Activated CD4-positive, alpha-beta T cell treated with anti-CD3 and anti-CD28 coated beads, Interleukin-2, amount 50 U/mL, for 16 hours (primary cell): ENCODE measurements around the gene LIPG.

Experiments used
- DNase-seq: peaks from one replicate; pipeline ENCODE4 v3.0.0-alpha.2; 2020

Gene LIPG

GRCh38 chr18:49645196-49645595 lies 83.3 kb downstream of the LIPG start:
- DNase-seq: no peak

DNA sequence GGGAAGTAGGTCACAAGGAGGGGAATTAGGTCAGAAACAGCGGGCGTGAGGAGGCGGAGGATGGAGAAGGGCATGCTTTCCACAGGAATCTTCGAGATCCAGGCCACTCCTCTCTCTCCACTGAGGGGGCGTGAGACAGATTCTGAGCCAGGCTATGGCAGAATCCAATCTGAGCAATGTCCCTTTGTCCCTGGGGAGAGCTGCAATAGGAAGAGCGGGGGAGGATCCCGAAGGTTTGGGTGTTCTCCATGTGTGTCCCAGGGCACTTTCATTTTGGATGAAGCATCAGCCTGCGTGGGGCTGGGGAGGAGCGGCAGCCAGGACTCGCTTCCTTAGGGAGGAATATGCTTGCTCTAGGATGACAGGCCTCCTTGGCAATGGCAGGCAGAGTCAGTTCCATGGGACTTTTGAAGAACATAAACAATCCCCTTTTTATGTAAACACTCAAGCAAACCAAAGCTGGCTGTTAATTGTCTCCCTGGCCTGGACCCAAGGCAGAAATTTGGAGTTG lies 84.0 kb downstream of the LIPG start:
- no peak for DNase-seq

DNA sequence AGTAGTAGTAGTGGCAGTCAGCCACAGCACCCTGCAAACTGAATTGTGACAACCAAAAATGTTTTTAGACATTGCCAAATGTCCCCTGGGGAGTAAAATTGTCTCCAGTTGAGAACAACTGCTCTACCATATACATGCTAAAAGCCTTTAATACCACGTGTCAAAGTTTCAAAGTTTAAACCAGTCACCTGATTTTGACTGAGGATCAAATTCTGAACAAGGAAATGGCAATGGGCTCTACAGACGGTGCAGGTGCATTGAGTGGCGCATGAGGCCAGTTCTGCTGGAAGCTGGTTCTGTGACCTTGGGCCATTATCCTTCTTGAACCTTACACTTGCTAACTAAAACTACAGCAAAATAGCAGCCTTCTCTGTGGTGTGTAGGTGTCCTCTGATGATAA lies 85.0 kb downstream of the LIPG start:
- no peak for DNase-seq

- no peak for DNase-seq
Observed at GRCh38 chr18:49647496-49648168, 85.8 kb downstream of the LIPG start.

DNA sequence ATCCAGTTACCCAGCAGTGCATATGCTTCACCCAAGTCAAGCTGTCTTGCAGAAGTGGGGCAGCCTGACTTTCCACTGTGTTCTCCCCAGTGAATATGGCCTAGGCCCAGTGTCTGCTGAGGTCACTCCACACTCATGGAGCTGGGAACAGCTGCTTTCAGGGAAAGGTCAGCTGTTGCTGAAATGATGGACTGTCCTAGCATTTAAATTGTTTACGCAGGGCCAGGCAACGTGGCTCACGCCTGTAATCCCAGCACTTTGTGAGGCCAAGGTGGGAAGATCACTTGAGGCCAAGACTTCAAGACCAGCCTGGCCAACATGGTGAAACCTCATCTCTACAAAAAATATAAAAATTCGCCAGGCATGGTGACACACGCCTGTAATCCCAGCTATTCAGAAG lies 86.5 kb downstream of the LIPG start:
- no peak for DNase-seq
